ENCODE results near the gene FHIT. TPM values are rescaled to one million over a fixed set of nuclear protein-coding genes. Genes with fewer than 3 reads are reported as not detected.

Gene FHIT
- total RNA-seq, 1 experiment from 2014 or later: 20.1 TPM

GRCh38 chr3:60154011-60154410 lies 1097.2 kb downstream of the FHIT start:
- no peak for DNase-seq (ENCODE audit: unreplicated experiment)
- CTCF ChIA-PET: interaction anchor here (0.7 kb wide), 1 partner anchor 294 kb away, joined by 3 read pairs; no protein-coding TSS in a partner anchor
- POLR2A ChIA-PET: no interaction called here
- no peak overlapping the region for H3K27ac Mint-ChIP-seq (ENCODE audit: low read depth, unreplicated experiment)
- intact Hi-C loops (cut with micrococcal nuclease): no loop called here
- H3K4me1 Mint-ChIP-seq (ENCODE audit: insufficient read depth, unreplicated experiment): no peaks in the 10 kb centered on the region
- H3K27me3 Mint-ChIP-seq (ENCODE audit: insufficient read depth, unreplicated experiment): no peaks in the 10 kb centered on the region
- TF ChIP-seq CTCF (IDR thresholded peaks at IDR 0.05; ENCODE audit: unreplicated experiment): no peak
- no TSS peak for BruUV-seq (replicated peaks)
- no peaks in the 10 kb centered on the region for H3K36me3 Mint-ChIP-seq (ENCODE audit: insufficient read depth, unreplicated experiment)
- H3K9me3 Mint-ChIP-seq (ENCODE audit: unreplicated experiment): no peaks in the 10 kb centered on the region
- H3K4me3 Mint-ChIP-seq (ENCODE audit: unreplicated experiment): no peak overlapping the region

GRCh38 chr3:60153221-60153999 lies 1097.8 kb downstream of the FHIT start:
- Mint-ChIP-seq H3K27ac (ENCODE audit: low read depth, unreplicated experiment) (no peak overlapping the region), H3K27me3 (ENCODE audit: insufficient read depth, unreplicated experiment) (no peaks in the 10 kb centered on the region), H3K4me1 (ENCODE audit: insufficient read depth, unreplicated experiment) (no peaks in the 10 kb centered on the region), H3K36me3 (ENCODE audit: insufficient read depth, unreplicated experiment) (no peaks in the 10 kb centered on the region), H3K9me3 (ENCODE audit: unreplicated experiment) (no peaks in the 10 kb centered on the region), H3K4me3 (ENCODE audit: unreplicated experiment) (no peak overlapping the region)
- POLR2A ChIA-PET: interaction anchor here (0.6 kb wide), 1 partner anchor 11 kb away, joined by 3 read pairs; no protein-coding TSS in a partner anchor
- no peak for TF ChIP-seq CTCF (IDR thresholded peaks at IDR 0.05; ENCODE audit: unreplicated experiment)
- BruUV-seq (replicated peaks): no TSS peak
- intact Hi-C loops (cut with micrococcal nuclease): no loop called here
- CTCF ChIA-PET: no interaction called here
- DNase-seq (ENCODE audit: unreplicated experiment): no peak

- ChIA-PET CTCF (no interaction called here), POLR2A (interaction anchor here (1.2 kb wide), 1 partner anchor 10 kb away, joined by 3 read pairs; no protein-coding TSS in a partner anchor)
- no TSS peak for BruUV-seq (replicated peaks)
- Mint-ChIP-seq H3K27me3 (ENCODE audit: insufficient read depth, unreplicated experiment) (no peaks in the 10 kb centered on the region), H3K27ac (ENCODE audit: low read depth, unreplicated experiment) (no peak overlapping the region), H3K4me3 (ENCODE audit: unreplicated experiment) (no peak overlapping the region), H3K36me3 (ENCODE audit: insufficient read depth, unreplicated experiment) (no peaks in the 10 kb centered on the region), H3K9me3 (ENCODE audit: unreplicated experiment) (no peaks in the 10 kb centered on the region), H3K4me1 (ENCODE audit: insufficient read depth, unreplicated experiment) (no peaks in the 10 kb centered on the region)
- intact Hi-C loops (cut with micrococcal nuclease): no loop called here
- DNase-seq (ENCODE audit: unreplicated experiment): no peak
- no peak for TF ChIP-seq CTCF (IDR thresholded peaks at IDR 0.05; ENCODE audit: unreplicated experiment)
Observed at GRCh38 chr3:60149501-60149900, 1101.8 kb downstream of the FHIT start.

- Mint-ChIP-seq H3K36me3 (ENCODE audit: insufficient read depth, unreplicated experiment) (no peaks in the 10 kb centered on the region), H3K9me3 (ENCODE audit: unreplicated experiment) (no peaks in the 10 kb centered on the region), H3K4me3 (ENCODE audit: unreplicated experiment) (no peak overlapping the region), H3K27ac (ENCODE audit: low read depth, unreplicated experiment) (no peak overlapping the region), H3K4me1 (ENCODE audit: insufficient read depth, unreplicated experiment) (no peaks in the 10 kb centered on the region), H3K27me3 (ENCODE audit: insufficient read depth, unreplicated experiment) (no peaks in the 10 kb centered on the region)
- POLR2A ChIA-PET: no interaction called here
- DNase-seq (ENCODE audit: unreplicated experiment): no peak
- CTCF ChIA-PET: no interaction called here
- intact Hi-C loops (cut with micrococcal nuclease): no loop called here
- no peak for TF ChIP-seq CTCF (IDR thresholded peaks at IDR 0.05; ENCODE audit: unreplicated experiment)
- no TSS peak for BruUV-seq (replicated peaks)
Observed at GRCh38 chr3:60147249-60147950, 1103.9 kb downstream of the FHIT start.

Data from MCF 10A (cell line).